Hair follicular keratinocyte (primary cell): ENCODE data around the gene CD209. TPM values are rescaled to one million over a fixed set of nuclear protein-coding genes. Genes with fewer than 3 reads are reported as not detected.

ENCODE experiments used
- total RNA-seq: library from RNA; depleted of rRNA; stranded (reverse); fragments of >200 nt; gene quantifications from 2 replicates; pipeline ENCODE4 v1.2.3, GENCODE V29; 2015

CD209 gene, protein sequence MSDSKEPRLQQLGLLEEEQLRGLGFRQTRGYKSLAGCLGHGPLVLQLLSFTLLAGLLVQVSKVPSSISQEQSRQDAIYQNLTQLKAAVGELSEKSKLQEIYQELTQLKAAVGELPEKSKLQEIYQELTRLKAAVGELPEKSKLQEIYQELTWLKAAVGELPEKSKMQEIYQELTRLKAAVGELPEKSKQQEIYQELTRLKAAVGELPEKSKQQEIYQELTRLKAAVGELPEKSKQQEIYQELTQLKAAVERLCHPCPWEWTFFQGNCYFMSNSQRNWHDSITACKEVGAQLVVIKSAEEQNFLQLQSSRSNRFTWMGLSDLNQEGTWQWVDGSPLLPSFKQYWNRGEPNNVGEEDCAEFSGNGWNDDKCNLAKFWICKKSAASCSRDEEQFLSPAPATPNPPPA
- not detected in 2 replicates for total RNA-seq

DNA sequence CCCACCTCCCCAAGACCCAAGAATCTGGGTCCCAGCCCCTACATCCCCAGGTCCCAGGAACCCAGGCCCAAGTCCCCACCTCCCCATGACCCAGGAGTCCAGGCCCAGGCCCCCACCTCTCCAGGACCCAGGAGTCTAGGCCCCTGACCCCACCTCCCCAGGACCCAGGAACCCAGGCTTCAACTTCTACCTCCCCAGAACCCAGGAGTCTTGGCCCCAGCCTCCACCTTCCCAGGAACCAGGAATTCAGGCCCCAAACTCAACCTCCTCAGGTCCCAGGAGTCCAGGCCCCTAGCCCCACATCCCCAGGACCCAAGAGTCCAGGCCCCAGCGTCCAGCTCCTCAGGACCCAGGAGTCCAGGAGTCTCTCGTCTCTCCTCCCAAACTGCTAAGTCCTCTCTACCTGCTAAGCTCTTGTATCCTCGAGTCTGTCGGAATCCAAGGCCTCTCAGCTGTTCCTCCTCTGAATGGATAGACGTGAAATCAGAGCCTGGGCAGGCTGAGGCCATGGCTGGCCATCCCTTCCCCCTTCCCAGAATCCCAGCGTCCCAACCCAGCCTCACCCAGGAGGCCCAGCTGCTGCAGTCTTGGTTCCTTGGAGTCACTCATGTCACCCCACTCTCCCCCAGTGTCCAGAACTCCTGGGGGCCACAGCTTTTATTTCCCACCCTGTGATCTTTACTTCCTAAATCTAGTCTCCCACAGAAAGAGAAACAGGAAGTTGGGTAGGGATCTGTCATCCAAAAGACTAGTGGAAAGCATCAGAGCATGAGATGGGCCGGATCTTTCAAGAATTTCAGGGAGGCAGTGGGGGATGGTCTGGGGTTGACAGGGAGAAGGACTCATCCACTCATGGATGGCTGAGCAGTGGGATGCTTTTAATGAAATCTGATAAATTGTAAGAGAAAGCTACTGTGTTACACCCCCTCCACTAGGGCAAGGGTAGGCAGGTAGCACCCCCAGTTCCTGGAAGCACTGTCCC is at the start of gene CD209:
CD209 (minus strand) TSS at position 632 of the 982 bp plus-strand sequence; CDS start at position 609, 23 bp downstream.

GRCh38 chr19:7762719-7763293 is 15.5 kb upstream of the CD209 start, which contains the start of gene CLEC4M:
Gene CLEC4M, plus strand, starts transcription at chr19:7763243. Its CDS starts 24 bp downstream, at chr19:7763267.

DNA sequence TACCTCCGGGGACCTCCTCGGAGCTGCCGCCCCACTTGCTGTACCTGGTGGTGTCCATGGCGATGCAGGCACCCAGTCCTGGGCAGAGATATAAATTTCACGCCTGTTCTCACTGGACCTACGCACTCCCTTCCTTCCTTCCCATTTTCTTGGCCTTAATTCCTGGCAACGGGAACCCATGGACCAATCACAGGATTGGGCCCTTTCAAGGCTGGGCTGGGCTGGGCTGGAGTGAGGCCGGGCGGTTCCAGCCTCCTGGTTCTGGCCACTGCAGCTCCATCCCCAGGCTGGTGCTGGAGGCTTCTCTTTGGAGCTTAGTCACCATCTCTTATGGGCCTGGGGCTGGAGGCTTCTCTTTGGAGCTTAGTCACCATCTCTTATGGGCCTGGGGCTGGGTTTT is 15.3 kb downstream of the CD209 start, which contains the start of gene CLEC4G:
CLEC4G (minus strand) TSS at position 66 of the 400 bp plus-strand sequence; CDS start at position 58, 8 bp downstream.

DNA sequence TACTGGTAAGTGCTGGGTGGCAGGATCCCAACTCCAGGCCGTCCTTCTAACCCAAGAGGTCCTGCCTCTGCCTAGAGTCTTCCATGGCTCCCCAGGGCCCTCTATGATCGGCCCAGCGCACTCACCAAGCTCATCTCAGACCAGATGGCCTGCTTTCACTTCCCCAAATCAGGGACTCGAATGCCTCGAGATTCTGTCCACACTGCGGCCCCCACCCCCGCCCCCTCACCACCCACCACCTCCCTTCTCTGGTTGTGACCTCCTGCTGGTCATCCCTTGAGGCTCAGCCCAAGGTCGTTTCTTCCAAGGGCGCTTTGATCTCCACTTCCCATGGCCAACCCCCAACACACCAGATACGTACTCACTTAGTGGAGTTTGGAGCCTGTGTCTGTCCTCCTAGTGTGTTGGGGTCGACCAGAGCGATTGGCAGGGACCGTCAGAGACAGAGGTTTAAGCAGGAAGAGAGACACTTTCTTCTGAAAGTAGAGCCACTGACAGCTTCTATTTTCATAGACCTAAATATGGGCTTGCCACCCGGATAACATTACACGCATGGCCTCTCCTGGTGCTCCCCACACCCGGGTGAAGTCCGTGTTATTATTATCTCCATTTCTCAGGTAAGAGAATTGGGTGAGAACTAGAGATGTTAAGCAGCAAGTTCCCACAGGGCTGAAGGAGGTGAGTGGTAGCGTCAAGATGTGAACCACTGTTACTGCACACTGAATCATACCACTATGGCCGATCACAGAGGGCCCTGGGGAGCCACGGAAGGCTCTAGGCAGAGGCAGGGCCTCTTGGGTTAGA is 45.5 kb downstream of the CD209 start, which contains the start of gene FCER2:
FCER2 (minus strand) TSS at position 478 of the 804 bp plus-strand sequence. CDS start 2,371 bp downstream, outside the sequence.

Other genes starting within 250 kb of the CD209 start
- 13.8 and 22.9 TPM in 2 replicates for gene ZNF358, start 231.4 kb downstream of the CD209 start, total RNA-seq
- 3.0 and 3.1 TPM in 2 replicates for gene MCOLN1, start 224.9 kb downstream of the CD209 start, total RNA-seq
- 73.2 and 75.9 TPM in 2 replicates for gene PNPLA6, start 211.8 kb downstream of the CD209 start, total RNA-seq
- 4.2 and 5.1 TPM in 2 replicates for gene CAMSAP3, start 151.7 kb downstream of the CD209 start, total RNA-seq
- 32.9 and 36.3 TPM in 2 replicates for gene XAB2, start 118.0 kb downstream of the CD209 start, total RNA-seq
- 23.1 and 43.3 TPM in 2 replicates for gene PET100, start 117.7 kb downstream of the CD209 start, total RNA-seq
- not detected in 2 replicates for gene PCP2, start 113.8 kb downstream of the CD209 start, total RNA-seq
- 43.7 and 55.8 TPM in 2 replicates for gene STXBP2, start 110.4 kb downstream of the CD209 start, total RNA-seq
- not detected in 2 replicates for gene RETN, start 78.5 kb downstream of the CD209 start, total RNA-seq
- gene MCEMP1, start 70.4 kb downstream of the CD209 start, total RNA-seq, result not detected in 2 replicates
- 121 and 125 TPM in 2 replicates for gene TRAPPC5, start 66.7 kb downstream of the CD209 start, total RNA-seq
- not detected in 2 replicates for gene FCER2, start 45.4 kb downstream of the CD209 start, total RNA-seq
- gene CLEC4G, start 15.4 kb downstream of the CD209 start, total RNA-seq, result not detected in 2 replicates
- not detected in 2 replicates for gene CLEC4M, start 15.7 kb upstream of the CD209 start, total RNA-seq
- gene EVI5L, start 82.7 kb upstream of the CD209 start, total RNA-seq, result 14.2 and 18.0 TPM in 2 replicates
- not detected in 2 replicates for gene PRR36, start 126.9 kb upstream of the CD209 start, total RNA-seq
- 7.6 and 9.9 TPM in 2 replicates for gene LRRC8E, start 141.0 kb upstream of the CD209 start, total RNA-seq
- gene MAP2K7, start 156.3 kb upstream of the CD209 start, total RNA-seq, result 14.2 and 14.5 TPM in 2 replicates
- gene TGFBR3L, start 167.3 kb upstream of the CD209 start, total RNA-seq, result 0.84 and 7.5 TPM in 2 replicates
- gene SNAPC2, start 172.8 kb upstream of the CD209 start, total RNA-seq, result 26.7 and 36.4 TPM in 2 replicates
- gene CTXN1, start 178.6 kb upstream of the CD209 start, total RNA-seq, result 0.86 and 1.1 TPM in 2 replicates
- 63.9 and 72.7 TPM in 2 replicates for gene TIMM44, start 196.1 kb upstream of the CD209 start, total RNA-seq